HG03432 (cell line): ENCODE measurements around the gene SYT6.

Experiments used
- ATAC-seq: cut with Tn5 transposase; IDR thresholded peaks from one replicate; pipeline ENCODE4 v1.9.1; 2021; ENCODE audit warnings: mild to moderate bottlenecking, moderate library complexity; ENCODE audit not compliant: unreplicated experiment

The SYT6 gene

DNA sequence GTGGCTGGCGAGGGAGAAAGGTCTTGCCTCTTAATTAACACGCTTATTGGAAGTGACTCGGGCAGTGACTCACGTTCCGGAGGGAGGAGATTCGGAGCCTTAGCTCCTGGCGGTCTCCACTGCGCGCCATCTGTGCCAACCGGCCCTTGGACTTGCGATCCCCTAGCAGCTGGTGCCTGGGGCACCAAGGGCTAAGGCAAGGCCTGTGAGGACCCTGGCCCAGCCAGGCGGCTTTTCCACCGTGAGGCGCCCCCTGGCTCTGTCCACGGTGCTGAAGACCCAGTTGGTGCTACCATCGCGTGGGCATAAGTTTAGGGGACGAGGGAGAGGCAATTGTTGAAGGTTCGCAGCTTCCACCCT is 1.3 kb upstream of the SYT6 start:
- no peak for ATAC-seq

DNA sequence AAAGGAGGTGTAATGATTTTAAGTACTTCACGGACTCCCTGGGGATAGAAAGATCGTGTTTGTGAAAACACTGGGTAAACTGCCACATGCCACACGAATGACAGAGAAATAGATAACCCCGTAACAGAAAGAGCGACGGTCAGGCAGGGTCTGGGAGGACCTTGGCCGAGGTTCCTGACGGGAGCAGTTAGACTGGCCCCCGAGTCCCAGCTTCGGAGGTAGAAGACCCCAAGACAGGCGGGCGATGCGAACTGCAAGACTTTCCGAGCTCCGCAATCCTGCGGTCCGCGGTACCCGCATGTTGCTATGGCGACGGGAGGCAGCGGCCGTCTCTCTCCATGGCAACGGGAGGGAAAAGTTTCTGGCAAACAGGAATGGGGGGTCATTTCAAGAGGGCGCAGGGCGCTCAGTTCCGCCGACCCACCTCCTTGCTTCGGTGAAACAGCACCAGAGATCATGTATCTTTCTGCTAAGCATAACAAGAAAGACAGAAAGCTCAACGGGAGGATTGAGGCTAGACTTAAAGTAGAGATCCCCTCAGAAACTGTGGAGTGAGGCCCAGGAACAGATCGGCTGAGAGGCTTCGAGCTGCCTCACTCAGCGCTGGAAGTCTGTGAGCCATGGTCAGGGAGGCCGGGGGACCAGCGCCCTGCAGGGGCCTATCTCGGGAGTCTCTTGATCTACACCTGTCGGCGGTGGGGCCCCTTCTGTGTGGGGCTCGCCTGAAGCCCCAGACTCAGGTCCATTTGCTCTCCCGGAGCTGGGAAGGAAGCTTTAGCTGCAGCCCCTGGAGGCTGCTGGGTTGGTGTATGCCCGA is 685 bp upstream of the SYT6 start:
- no peak for ATAC-seq

DNA sequence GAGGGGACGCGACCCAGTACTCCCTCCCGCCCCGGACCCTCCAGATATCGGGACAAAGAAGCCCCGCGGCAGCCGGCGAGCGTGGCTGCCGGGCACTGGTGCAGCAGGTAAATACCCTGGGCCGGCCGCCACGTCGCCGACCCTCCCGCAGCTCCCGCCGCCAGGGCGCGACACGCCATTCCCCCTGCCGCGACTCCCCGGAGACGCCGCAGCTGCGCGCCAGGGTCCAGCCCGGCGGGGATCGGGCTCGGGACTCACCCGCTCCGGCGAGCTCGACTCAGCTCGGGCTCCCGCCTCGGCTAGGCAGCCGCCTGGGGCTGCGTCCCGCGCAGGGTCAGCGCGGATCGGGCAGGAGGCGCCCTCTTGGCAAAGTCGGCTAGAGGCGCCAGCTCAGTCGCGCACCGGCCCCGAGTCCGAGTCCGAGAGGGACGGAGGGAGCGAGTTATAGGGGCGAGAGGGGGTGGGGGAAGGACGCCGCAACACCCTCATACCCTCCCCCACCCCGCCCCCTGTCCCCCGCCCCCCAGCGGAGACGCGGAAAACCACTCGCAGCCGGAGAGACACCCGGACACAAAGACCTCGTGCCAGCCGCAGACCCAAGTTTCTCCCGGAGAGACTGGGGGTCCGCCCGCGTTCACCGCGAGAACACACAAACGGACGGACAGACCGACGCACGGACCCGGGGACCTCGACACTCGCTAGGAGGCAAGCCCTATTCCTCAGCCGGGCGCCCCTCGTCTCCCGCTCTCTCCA is 985 bp downstream of the SYT6 start:
- no peak for ATAC-seq

DNA sequence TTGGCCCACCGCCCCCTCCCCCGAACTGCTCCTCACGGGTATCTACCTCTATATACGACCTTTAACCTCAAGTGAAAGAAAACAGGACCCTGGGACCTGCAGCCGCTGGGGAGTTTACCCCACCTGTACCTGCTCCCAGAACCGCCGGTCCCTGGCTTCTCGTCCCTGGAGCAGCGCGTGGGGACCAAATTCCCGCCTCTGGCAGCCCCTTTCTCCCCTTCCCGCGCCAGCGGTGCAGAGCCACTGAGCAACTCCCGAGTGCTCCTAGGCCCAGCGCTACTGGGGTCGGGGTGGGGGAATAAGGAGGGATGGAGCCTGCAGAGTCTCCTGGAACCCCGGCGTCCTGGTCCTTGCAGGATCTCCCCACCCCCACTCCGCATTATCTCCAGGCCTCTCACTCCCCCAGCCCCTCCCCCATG is 1.6 kb downstream of the SYT6 start:
- ATAC-seq = no peak

DNA sequence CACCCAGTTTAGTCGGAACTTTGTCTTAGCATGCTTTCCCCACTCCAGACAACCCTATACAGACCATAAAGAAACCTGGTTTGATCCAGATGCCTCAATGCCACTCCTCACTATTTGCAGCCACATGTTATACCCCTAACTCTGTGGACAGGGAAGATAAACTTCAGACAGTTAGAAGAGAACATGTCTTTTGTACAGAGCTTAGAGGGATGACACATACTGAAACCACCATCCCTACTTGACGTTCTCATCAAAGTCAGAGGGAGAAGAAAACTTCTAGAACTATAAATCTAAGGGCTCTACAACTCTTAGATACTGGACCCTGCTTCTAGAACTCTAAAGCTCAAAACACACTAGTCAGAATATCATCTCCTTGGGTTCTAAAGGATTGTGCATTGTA is 3.7 kb downstream of the SYT6 start:
- ATAC-seq = no peak

DNA sequence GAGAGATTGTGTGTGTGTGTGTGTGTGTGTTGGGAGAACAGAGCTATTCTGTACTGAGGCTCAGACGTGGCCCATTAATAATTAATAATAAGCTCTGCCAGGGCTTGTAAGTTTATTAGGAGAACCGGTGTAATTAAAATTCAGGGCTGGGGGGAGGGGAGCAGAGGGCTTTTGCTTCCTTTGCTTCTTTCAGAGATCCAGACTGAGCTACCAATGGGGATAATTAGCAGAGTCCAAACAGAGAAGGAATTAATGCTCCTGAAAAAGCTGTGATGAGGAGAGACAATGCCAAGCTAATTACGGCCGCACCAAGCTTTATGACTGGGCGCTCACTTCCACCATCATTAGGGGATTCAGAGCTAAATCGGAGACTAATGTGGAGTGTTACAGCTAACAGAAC is 4.5 kb downstream of the SYT6 start:
- ATAC-seq = no peak

DNA sequence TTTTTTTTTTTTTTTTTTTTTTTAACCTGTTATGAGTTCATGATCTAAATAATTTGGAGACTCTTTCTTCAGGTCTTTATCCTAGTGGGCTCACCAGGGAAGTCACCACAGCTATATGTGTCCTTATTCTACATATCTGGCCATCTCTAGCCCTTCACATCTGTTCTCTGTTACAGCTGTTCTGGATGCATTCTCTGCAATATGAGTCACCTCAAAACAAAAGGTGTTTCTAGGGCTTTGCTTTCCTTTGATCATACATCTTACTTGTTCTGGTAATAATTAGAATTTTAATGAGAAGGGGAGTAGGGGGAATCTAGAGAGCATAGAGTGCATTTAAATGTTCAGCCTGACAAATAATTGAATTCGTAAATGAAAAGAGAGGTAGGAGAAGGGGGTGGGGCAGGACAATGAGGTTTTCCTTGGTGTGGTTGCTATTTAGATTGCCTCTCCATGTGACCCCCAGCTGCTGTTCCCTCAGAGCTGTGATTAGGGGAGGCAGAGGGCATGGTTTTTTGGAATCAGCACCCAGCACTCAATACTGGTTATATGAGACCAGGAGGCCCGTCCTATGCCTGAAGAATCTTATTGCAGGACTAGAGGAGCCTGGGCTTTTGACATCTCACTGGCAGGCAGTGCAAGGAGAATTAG is 8.0 kb downstream of the SYT6 start:
- no peak for ATAC-seq

DNA sequence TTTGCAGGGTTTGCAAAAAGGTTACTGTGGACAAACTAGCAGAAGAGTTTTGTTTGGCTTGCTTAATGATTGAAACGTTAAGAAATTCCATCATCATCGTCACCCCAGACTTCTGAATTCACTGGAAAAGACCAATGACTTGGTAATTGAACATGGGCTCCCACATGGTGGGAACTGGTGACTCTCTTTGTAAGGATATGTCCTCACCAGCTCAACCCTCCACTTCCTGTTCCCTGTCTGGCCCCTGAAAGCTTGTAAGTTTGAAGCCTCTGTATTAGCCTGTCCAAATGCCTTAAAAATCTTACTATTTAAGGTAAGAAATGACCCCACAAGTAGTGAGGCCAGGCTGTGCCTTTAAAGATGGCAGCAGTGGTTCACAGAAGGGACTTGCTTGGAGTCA is 9.7 kb downstream of the SYT6 start:
- no peak for ATAC-seq

DNA sequence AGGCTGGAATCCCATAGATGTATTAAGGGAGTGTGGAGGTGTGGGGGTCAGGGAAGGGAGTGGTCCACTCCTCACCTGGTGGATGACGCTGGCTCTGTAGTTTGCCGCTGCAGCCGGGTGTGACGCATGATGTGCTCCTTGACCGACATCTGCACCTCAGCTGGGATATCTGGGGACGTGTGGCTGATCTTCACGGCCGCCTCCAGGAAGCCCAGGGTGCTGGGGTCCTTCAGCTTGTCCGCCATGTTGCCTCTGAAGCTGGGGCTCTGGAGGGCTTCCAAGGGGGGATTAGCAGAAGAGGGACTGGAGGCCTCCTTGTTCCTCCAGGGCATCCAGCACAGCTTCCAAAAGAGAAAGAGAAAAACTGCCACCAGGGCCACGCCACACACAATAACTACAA is 14.1 kb downstream of the SYT6 start:
- ATAC-seq = no peak

DNA sequence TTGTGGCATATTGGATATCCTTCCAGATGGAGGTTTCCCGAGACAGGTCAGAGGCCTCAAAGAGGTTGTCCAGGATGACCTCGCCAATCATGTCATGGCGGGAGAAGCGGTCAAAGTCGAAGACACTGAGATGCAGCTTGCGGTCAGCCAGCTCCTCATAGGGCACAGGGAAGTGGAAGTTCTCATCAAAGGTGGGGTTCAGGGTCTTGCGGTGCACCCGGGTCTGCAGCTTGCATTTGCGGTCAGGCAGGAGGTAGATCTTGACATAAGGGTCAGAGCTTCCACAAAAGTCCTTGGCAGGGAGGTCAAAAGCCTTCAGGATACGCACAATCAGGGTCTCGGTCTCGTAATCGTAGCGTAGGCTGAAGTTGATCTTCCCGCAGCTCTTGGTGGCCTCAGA is 16.2 kb downstream of the SYT6 start:
- no peak for ATAC-seq

DNA sequence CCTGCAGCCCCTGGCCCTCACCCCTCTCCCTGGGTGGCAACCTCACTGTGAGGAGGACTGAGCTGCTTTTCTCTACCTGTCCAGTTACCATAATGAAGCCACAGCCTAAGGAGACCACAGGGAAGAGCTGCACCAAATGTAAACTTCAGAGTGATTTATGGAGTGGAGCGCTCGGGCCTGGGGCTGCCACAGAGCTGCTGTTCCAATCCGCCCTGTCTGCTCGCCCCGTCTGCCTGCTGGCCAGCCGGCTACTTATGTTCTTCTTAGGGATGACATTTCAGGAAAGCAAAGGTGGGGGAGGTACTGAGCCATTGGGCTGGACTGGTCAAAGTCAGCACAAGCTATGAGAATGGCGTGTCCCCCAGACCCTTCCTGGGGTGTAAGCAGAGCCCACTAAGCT is 17.9 kb downstream of the SYT6 start:
- no peak for ATAC-seq

DNA sequence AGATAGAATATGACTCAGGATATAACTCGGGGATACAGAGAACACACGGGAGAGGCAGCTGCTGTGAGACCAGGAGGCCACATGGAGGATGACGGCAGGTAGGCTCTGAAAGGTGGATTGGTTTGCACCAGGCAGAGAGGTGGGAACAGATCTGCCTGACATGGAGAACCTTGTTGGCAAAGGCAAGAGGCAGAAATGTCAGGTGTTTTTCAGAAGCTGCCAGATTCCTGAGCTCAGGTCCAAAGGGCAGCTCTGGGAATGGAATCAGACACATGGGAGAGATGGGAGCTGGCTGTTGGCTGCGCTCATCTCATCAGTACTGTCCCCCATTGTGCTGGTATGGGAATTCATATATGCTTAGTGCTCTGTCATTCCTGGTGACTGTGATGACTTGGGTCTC is 19.2 kb downstream of the SYT6 start:
- ATAC-seq = no peak

DNA sequence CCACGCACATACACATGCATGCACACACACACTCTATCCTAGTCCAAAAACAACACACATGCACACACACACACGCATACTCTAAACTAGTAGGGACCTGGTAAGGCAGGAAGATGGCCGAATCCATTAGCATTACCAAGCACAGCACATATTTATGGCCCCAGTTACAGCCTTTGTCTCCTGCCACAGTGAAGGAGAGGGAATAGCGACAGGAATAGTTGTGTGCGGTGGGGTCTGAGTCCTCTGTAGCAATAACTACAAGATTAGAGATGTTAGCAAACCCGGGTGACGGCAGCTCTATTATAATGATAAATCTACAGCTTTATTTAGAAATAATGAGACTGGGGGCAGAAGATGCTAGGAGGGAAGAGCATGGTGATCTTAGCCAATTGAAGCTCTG is 20.5 kb downstream of the SYT6 start:
- no peak for ATAC-seq

DNA sequence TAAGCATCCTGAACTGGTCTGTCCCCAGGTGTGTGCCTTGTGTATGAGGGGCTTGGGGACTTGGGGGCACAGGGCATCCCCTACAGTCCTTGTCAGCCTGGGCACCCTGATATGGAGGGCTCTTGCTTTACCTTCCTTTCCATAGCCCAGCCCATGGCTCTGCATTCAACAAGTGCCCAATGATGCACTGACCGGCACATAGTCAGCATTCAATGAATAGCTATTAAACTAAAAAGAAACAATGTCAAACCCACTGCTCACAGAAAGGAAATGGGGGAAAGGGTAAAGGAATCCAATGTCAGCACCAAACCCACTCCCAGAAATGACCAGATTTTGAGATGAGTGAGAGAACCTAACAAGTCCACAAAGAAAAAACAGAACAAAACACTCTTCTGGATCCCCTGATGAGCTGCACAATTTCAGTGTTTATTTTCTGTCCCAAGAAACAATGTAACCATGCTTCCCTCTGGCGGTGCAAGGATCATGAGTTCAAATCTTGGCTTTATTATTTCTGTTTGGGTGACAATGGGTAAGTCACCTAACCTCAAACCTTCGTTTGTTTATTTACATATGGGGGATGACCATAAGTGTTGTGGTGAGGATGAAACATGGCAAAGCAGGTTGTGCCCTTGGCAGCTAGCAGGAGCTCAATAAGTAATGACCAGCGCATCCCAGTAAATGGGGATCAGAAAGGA is 22.0 kb downstream of the SYT6 start:
- no peak for ATAC-seq

DNA sequence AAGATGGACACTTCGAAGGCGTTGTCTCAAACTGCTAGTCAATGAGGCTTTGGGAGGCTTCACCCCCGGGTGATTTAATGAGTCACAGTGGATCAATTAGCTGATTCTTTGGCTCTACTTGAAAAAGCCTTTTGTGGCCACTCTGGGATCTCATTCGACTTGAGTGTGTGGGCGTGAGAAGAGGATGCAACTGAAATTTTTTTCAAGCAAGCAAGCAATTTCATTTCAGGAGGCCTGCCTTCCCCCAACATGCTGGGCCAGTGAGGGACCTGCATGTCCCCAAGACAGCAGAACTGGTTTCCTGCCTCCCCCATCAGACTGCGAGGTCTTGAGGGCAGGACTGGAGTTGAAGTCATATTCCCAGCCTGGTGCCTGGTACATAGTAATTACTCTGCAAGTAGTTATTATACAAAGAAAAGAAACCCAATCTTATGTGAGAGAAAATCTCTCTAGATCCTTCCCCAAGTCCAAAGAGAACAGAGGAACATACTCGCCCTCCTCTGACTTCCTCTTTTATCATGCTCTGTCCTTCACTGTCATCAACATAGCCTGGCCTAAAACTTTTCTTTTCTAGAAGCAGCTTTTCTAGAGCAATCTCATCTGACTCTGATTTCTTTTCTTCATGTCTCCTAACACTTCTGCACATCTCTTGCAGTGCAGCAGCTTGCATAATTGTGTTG is 22.7 kb downstream of the SYT6 start:
- no peak for ATAC-seq

DNA sequence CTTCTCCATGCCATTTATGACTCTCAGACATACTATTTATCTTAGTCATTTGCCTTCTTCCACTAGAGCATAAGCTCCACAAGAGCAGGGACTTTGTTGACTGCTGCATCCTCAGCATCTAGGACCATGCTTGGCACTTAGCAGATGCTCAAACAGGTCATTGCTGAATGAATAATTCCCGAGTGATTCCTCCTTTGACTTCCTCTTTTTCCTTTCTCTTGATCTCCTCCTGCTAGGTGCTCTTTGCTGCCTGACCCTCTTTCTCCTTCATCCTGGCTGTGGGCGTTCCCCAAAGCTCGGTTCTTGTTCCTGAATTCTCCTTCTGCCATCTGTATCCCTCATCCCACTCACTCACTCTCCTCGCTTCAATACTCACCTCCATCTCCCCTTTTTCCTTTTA is 23.5 kb downstream of the SYT6 start:
- ATAC-seq = no peak

DNA sequence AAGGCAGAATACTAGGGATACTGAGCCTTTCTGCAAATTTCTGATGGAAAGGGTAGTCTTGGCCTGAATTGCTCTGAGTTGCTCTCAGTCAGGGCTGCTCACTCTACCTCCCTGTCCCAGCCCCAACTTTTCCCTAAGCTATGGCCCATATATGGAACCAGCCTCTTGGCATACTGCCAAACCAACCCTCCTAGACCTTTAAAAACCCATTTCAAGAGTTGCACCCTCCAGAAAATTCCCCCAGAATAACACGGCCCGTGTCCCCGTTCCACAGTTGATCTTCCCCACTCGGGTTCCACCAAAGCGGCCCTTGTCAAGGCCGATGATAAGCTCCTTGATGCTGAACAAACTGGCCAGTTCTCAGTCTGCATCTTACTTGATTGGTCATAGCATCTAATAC is 25.4 kb downstream of the SYT6 start:
- ATAC-seq = no peak

DNA sequence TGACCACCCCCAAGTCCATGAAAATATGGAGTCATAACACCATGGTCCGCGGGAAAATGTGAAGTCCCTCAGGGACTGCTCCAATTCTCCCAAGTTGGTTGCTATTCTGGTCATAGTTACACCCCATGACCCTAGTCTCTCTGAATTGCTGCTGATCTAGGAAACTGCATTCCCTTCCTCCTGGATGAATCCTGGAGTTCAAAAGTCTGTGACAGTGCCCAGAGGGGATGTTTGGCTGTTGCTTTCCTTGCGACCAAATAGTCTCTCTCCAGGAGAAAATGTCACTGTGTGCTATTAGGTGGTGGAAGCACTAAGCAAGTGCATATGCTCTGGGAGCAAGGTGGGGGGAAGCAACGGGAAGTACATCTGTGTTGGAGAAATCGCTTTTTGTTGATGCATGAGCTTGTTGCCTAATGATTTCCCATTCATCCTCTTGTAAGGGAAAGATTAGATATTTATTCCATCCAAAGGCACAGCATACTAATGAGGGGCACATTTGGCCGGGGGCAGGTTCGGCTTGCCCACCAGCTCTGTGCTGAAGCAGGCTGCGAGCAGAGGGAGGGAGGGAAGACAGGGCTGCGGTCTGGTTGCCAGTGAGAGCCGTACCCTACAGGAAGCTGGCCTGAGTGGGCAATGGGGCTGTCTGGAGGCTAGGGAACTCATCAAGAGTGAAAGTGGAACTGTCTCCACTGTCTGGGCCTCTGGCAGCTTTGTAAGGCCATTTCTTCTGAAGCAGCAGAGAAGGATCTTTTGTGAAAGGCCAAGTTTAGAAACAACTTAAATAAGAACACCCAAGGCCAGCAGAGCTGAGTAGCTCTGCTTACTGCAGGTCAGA is 27.2 kb downstream of the SYT6 start:
- peak; percentile 83 for ATAC-seq

DNA sequence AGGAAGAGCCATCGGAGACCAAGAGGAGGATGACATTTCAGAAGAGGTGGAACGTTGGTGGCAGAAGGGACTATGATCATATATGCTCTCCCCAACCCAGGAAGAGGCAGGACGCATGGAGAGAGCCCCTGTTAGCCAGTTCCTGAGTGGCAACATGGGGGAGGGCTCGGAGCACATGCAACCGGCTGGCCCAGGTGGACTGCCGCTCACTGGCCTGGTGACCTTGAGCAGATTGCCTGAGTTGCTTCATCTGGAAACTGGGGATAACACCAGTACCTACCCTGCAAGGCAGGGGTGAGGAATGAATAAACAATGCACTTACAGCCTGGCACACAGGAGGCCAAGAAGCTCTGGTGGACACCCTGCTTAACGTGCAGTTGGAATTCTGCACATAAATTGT is 29.0 kb downstream of the SYT6 start:
- ATAC-seq = no peak
